Iris pigment epithelial cell (primary cell): ENCODE data around the gene KDM1A.
A peak's percentile ranks its signal among the peaks of the same experiment; 100 is the strongest.

Experiments used
- DNase-seq: peaks from one replicate; pipeline ENCODE4 v3.0.0-alpha.2; 2011; ENCODE audit warnings: low read depth

KDM1A gene

DNA sequence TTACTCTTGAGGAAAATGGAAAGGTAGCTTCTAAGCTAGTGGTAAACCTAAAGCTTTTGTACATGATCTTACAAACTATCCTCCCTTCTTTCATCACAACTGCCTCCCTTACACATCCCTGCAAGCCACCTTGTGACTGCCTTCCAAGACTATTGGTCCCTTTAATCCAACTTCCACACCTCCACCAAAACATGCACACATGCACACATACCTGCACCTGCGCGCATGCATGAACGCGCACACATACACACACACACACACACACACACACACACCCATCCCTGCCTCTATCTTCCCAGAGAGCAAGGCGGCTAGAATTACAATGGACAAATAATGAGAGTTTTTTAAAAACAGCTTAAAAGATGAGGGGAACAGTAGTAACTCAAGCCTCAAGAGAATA, 91.1 kb downstream of the KDM1A start:
- no peak for DNase-seq

DNA sequence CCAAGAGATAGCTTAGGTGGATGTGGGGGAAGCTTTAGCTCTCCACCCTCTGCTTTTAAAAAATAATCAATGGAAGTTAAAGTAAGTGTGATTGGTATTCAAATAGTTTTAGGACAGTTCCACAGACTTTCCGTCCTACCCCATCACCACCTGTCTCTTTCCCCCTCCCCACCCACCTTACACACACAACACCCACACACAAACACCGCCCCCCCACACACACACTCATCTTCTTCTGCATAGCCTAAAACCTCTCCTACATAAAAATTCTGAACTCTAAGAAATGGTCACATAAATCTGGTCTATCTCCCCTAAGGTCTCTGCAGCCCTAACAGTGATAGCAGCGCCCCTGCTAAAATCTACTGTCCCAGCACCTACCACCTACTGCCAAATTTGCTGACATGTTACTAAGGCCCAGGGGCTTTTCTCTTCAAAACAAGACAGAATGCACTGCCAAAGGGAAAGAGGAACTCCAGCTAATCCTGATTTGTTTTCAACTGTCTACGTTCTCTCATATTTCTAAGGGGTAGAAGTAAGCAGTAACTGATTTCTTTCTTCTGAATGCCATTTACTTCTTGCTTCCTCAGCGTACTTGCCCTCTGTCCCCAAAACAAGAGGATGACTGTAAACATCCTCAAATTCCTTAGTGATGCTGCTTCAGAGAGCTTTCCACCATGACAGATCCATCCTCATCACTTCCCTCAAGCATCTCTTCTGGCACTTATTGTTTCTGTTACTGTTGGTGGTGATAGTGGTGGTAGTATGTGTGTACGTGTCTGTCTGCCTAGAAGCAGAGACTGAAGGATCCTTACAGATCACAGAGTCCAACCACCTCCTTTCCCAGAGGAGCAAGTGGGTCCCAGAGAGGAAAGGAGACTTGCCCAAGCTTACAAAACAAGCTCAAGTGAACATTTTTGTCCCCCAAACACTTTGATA, 92.6 kb downstream of the KDM1A start:
- DNase-seq, result no peak

DNA sequence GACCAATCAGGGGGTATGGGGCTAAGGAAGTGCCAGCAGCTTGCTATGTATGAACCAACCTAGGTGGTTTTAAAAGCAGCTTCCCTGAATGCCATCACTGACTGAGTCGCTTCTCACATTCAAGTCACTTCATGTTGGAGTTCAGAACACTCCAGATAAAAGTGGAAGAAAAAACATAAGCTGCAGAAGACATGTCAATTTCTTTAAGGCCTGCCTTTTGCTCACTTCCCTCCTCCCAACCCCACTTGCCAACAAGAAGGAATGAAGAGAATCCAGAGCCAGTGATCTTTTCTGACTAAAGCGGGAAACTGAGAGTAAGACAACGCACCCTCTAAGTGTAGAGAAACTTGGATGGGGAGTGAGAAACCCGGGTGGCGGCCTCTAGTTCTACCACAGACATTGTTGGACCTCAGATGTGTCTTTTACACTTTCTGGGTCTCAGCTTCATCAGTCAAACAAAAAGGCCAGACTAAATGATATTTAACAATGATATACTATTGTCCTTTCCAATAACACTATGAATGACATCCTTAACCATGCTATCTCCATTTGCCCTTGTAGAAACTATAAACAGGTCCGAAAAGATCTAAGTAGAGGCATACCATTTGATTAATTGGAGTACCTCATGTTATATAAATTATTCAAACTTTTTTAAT, 95.3 kb downstream of the KDM1A start:
- no peak for DNase-seq

DNA sequence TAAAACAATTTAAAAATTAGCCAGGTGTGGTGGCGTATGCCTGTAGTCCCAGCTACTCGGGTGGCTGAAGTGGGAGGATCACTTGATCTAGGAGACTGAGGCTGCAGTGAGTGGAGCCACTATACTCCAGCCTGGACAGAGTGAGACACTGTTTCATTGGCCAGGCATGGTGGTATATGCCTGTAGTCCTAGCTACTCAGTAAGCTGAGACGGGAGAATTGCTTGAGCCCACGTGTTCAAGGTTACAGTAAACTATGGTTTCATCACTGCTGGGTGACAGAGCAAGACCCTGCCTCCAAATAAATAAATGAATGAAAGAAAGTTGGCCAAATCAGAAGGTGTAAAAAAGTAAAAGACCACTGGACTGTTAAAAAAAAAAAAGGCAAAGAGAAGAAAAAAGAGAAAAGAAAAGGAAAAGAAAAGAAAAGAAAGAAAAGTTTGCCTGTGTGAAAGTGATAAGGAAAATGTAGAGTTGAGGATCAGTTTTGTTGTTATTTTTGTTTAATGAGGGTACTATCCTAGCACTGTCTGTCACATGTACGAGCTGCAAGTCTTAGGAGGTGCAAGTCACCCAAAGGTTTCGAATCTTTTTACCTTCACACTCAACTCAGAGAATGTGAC, 97.1 kb downstream of the KDM1A start:
- DNase-seq, result no peak

DNA sequence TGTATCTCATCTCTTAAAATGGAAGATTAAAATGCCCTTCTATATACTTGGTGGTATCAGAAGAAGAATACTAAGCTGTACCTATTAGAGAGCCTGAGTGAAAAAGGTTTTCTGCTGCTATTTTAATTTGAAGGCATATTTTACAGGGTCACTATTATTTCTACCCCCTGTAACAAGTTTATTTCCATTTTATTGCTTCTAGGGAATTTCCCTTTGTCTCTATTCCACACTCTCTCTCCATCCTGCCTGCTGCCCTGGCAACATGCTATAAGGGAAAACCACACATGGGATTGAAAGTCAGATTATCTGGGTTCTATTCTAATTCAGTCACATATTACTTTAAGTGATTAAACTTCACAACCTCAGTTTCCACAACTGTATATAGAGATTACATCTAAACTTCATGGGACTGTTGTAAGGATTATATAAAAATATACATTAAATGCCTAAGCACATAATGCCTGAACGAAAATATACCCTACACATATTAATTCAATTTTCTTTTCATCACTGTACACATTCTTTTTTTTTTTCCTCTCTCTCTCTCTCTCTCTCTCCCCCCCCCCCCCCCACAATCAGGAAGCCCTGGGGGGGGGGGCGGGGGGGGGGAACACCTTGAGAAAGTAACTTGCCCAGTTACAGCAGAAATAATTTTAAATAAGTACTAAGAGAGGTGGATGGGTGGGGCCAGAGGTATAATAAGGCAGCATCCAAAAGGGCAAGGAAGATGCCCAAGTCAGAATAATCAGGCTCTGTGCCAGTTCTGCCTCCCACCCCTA, 97.8 kb downstream of the KDM1A start:
- DNase-seq, result no peak

GRCh38 chr1:23118407-23118806, 99.1 kb downstream of the KDM1A start:
- DNase-seq, result no peak

DNA sequence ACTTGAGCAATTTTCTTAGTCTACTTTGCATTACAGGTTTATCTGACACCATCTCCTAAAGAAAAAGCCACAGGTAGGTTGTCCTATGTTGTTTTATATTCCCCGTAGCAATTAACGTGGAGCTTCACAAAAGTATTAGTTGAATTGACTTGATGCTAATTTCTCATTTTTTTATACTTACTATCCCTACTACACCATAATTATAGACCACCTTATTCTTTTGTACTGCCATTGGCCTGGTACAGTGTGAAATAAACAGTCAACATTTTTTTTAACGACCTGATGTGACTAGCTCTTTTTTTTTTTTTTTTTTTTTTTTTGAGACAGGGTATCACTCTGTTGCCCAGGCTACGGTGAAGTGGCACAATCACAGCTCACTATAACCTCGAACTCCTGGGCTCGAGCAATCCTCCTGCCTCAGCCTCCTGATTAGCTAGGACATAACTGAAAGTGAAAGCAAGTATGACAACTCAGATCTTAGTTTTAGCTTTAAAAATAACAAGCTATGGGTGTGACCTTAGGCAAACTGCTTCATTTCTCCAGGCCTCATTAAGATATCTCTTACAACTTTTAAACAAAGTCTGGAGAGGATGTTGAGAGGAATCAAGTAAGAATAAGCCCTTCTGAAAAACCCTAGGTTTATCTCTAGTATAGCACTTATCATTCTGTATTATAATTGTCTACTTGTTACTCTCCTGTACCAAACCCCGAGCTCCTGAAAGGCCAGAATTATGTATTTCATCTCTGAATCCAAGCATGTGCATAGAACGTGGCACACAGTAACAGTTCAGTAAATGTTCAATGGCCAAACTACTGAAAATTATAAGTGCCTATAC, 99.9 kb downstream of the KDM1A start:
- peak; percentile 62 for DNase-seq

DNA sequence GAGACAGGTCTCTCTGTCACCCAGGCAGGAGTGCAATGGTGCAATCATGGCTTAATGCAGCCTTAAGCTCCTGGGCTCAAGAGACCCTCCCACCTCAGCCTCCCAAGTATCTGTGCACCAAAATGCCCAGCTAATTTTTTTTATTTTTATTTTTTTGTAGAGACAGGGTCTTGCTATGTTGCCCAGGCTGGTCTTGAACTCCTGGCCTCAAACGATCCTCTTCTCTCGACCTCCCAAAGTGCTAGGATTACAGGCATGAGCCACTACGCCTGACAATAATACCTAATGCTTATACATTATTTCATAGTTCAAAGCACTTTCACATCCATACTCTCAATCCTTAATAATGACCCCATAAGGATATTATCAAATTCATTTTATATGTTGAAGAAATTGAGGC, 101.1 kb downstream of the KDM1A start:
- no peak for DNase-seq

DNA sequence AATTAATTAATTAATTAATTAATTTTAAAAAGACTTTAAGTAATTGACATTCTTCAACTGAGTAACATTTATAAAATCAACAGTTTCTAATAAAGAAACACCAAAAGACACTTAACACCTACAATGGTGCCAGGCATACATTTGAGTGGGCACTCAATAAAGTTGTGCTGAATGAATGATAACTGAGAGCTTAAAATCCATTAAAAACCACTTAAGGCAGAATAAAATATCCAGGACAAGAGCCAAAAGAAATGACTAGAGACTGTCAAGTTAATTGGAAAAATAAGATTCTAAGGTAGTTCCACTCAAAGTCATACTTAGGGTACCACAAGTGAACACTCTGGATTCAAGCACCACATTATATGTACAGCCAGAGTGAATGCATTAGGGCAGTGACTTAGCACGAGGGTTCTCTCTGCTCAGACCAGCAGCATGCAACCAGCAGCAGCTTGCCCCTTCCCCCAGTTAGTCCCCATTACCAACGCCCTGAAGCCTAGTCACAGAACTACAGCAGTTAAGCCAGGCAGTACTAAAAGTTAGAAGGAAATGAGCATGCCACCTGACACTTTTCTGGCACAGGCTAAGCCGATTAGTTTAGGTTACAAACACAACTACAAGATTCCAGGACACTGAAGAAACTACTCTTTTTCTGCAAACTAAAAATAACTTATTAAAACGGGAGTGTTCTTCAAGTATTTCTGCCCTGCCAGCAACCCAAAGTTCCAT, 102.9 kb downstream of the KDM1A start:
- DNase-seq, result peak; percentile 78

- DNase-seq, result no peak
Observed at GRCh38 chr1:23122796-23123195, 103.5 kb downstream of the KDM1A start.

GRCh38 chr1:23123528-23123927, 104.3 kb downstream of the KDM1A start:
- no peak for DNase-seq

- DNase-seq, result no peak
Observed at GRCh38 chr1:23124259-23125026, 105.2 kb downstream of the KDM1A start.

GRCh38 chr1:23125489-23125888, 106.2 kb downstream of the KDM1A start:
- DNase-seq, result no peak

DNA sequence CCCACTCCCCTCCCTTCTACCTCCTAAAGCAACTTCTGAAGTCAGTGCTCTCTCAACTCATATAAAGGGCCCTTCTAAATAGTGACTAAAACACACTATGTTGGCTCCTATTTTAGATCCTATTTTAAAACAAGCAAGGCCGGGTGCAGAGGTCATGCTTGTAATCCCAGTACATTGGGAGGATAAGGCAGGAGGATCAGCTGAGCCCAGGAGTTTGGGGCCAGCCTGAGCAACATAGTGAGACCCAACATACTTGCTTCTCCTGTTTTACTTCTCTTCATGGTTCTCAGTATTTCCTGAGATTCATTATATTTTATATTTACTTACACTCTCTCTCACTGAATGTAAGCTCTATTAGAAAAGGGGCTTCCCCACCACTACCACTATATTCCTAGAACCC, 106.9 kb downstream of the KDM1A start:
- DNase-seq, result no peak

DNA sequence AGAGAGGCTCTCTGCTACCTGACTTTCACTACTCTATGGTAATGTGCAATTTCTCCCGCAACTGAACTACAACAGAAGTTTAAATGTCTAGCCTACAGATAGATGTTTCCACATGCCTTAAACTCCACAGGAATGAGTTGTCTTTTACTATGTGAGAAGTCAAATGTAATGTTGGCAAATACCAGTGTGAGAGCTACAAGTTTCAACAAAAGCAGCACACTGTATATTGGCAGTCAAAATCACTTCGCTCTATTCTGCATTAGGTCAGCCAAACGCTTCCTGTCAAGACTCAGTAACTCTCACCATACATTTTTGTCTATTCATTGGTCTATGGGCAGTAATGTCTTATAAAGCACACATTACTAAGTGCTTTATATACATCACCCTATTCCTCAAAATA, 107.5 kb downstream of the KDM1A start:
- DNase-seq, result peak; percentile 91

DNA sequence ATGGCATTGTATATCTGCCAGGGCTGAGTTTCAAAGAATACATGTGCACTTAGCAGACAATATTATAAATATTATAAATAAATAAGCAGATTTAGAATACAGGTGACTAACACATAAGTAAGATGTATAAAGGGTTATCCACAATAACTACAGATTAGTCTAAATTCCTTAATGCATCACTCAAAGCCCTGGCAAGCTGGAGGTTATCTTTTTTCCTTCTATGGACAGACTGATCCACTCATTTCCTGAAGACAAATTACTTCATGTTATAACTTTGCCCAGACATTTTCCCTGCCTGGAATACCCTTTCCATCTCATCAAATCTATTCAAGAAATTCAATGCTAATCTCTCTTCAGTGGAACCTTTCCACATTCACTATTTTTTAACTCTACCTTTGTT, 110.6 kb downstream of the KDM1A start:
- DNase-seq, result peak; percentile 49

- DNase-seq, result no peak
Observed at GRCh38 chr1:23132033-23132432, 112.8 kb downstream of the KDM1A start.
